ENCODE measurements around the gene MRE11. TPM values are rescaled to one million over a fixed set of nuclear protein-coding genes. Genes with fewer than 3 reads are reported as not detected.

Gene MRE11
- total RNA-seq, 1 experiment from 2014 or later, result 20.1 TPM

DNA sequence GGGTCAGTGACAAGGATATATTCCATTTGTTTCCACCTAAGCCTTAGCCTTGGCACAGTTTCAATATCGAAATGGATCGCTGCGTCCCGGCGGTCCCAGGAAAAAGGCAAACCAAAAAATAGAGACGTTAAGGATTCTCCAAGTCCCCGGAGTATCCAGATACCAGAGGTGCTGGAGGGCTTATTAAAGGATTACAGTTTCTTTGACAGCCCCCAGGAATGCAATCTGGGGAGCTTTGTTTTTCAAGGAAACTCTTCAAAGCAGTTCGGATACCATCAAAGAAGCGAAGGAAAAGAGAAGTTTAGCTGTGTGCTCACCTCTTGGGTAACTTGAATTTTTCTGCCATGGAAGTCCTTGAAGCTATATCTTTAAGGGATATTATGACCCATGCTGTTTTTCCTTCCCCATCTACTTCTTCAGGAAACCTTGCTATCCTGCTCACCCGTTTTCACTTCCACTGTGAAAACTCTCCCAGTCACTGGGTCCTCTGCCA is 91.8 kb downstream of the MRE11 start:
- H3K36me3 ChIP-seq (ENCODE audit: low read depth, low read length), result no peaks in the 10 kb centered on the region
- no peaks in the 10 kb centered on the region for H3F3A ChIP-seq (ENCODE audit: low read length, unreplicated experiment)
- H3K9ac ChIP-seq (ENCODE audit: low read length), result no peak overlapping the region
- H3K4me1 ChIP-seq (ENCODE audit: insufficient read depth, low read length), result peaks cover 7% of the 10 kb centered on the region; the same call in 1 of the 2 replicates
- H3K4me3 ChIP-seq (ENCODE audit: low read length), result no peak overlapping the region
- no peaks in the 10 kb centered on the region for H3K9me3 ChIP-seq (ENCODE audit: low read length)
- no TSS peak for BruUV-seq (replicated peaks)
- no peak for DNase-seq
- H4K20me1 ChIP-seq (ENCODE audit: low read length), result no peaks in the 10 kb centered on the region
- no peak overlapping the region for H3K27ac ChIP-seq (ENCODE audit: low read length)
- ChIA-PET POLR2A (ENCODE audit: unreplicated experiment) (no interaction called here), CTCF (no interaction called here)
- H3K4me2 ChIP-seq (ENCODE audit: low read length), result no peak overlapping the region
- TF ChIP-seq EZH2 (IDR thresholded peaks at IDR 0.05; ENCODE audit: low read length, unreplicated experiment), result no peak
- no peak for TF ChIP-seq EZH2phosphoT487 (IDR thresholded peaks at IDR 0.05; ENCODE audit: borderline replicate concordance, low read length)
- TF ChIP-seq, protein P1, sequence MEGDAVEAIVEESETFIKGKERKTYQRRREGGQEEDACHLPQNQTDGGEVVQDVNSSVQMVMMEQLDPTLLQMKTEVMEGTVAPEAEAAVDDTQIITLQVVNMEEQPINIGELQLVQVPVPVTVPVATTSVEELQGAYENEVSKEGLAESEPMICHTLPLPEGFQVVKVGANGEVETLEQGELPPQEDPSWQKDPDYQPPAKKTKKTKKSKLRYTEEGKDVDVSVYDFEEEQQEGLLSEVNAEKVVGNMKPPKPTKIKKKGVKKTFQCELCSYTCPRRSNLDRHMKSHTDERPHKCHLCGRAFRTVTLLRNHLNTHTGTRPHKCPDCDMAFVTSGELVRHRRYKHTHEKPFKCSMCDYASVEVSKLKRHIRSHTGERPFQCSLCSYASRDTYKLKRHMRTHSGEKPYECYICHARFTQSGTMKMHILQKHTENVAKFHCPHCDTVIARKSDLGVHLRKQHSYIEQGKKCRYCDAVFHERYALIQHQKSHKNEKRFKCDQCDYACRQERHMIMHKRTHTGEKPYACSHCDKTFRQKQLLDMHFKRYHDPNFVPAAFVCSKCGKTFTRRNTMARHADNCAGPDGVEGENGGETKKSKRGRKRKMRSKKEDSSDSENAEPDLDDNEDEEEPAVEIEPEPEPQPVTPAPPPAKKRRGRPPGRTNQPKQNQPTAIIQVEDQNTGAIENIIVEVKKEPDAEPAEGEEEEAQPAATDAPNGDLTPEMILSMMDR (conservative IDR thresholded peaks at IDR 0.05; ENCODE audit: low read depth, low read length), result no peak
- intact Hi-C loops (cut with micrococcal nuclease), result no loop called here
- no peaks in the 10 kb centered on the region for H3K79me2 ChIP-seq (ENCODE audit: low read length)
- H2AFZ ChIP-seq (ENCODE audit: low read length), result no peak overlapping the region
- H3K27me3 ChIP-seq (ENCODE audit: low read length), result no peaks in the 10 kb centered on the region
- ATAC-seq, result no peak
- H3K9me2 ChIP-seq (replicated peaks; ENCODE audit: low read length), result no peaks in the 10 kb centered on the region

DNA sequence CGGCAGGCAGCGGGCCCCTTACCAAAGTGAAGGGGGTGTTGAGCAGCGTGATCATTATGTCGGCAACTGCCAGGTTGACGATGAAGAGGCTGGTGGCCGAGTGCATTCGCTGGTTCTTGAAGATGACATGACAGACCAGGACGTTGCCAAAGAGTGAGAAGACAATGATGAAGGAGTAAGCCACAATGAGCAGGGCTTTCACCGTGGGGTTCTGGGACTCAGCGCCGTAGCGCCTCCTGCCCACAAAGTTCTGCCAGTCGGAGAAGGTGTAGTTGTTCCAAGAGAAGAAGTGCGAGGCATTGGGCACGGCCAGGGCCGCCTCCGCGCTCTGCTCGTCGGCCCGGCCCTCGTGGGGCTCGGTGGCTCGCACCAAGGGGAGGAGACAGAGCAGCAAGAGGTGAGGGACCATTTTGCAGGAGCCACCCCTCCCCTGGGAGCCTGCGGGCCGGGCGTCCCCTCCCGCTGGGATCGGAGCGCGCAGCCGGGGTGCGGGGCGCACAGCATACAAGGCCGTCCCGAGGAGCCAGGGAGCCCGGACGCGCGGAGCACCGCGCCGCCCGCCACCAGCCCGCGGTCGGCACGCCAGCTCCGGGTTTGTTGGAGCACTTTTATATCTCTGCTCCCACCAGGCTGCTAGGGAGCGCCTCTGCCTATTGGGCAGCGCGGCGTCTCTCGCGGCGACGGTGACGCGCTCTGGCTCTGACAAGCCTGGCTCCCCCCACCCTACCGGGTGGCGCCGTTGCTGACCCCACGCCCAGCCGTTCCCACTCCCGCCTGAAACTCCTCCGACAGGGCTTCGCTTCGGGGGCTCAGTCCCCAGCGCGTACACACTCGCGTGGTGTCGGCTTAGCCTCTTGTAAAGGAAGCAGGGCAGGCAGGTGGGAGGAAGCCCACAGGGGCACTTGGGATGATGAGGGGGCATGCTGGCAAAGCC is 92.5 kb downstream of the MRE11 start, which contains the start of gene GPR83:
Gene GPR83, minus strand, starts transcription at position 581 of the 934 bp plus-strand sequence. Its CDS starts 172 bp downstream, at position 409.
- DNase-seq, result no peak

More for the DNA sequence above, 92.5 kb downstream of the MRE11 start, which contains the start of gene GPR83:
- ChIA-PET CTCF (no interaction called here), POLR2A (ENCODE audit: unreplicated experiment) (no interaction called here)
- no peaks in the 10 kb centered on the region for H3K9me3 ChIP-seq (ENCODE audit: low read length)
- no peaks in the 10 kb centered on the region for H4K20me1 ChIP-seq (ENCODE audit: low read length)
- no peak for ATAC-seq
- H3K4me1 ChIP-seq (ENCODE audit: insufficient read depth, low read length), result peaks cover 7% of the 10 kb centered on the region; the same call in 1 of the 2 replicates
- H3K36me3 ChIP-seq (ENCODE audit: low read depth, low read length), result no peaks in the 10 kb centered on the region
- no peak within 1 kb of the TSS for H3K4me3 ChIP-seq (ENCODE audit: low read length)
- no peak within 1 kb of the TSS for H2AFZ ChIP-seq (ENCODE audit: low read length)
- H3K4me2 ChIP-seq (ENCODE audit: low read length), result no peak within 1 kb of the TSS
- no peaks in the 10 kb centered on the region for H3K27me3 ChIP-seq (ENCODE audit: low read length)
- H3K27ac ChIP-seq (ENCODE audit: low read length), result no peak within 1 kb of the TSS
- no peaks in the 10 kb centered on the region for H3K9me2 ChIP-seq (replicated peaks; ENCODE audit: low read length)
- BruUV-seq (replicated peaks), result no TSS peak
- no peaks in the 10 kb centered on the region for H3F3A ChIP-seq (ENCODE audit: low read length, unreplicated experiment)
- H3K79me2 ChIP-seq (ENCODE audit: low read length), result no peaks in the 10 kb centered on the region
- TF ChIP-seq, protein P1 (conservative IDR thresholded peaks at IDR 0.05; ENCODE audit: low read depth, low read length), result no peak
- TF ChIP-seq EZH2 (IDR thresholded peaks at IDR 0.05; ENCODE audit: low read length, unreplicated experiment) (no peak), EZH2phosphoT487 (IDR thresholded peaks at IDR 0.05; ENCODE audit: borderline replicate concordance, low read length) (no peak)
- H3K9ac ChIP-seq (ENCODE audit: low read length), result no peak within 1 kb of the TSS
- intact Hi-C loops (cut with micrococcal nuclease), result no loop called here
